ENCODE results near the gene MXI1. TPM values are rescaled to one million over a fixed set of nuclear protein-coding genes. Genes with fewer than 3 reads are reported as not detected.

MXI1 gene
- total RNA-seq, 1 experiment from 2014 or later = 19.5 TPM

GRCh38 chr10:110170142-110170971 lies 37.0 kb upstream of the MXI1 start:
- DNase-seq (ENCODE audit: unreplicated experiment) = no peak

DNA sequence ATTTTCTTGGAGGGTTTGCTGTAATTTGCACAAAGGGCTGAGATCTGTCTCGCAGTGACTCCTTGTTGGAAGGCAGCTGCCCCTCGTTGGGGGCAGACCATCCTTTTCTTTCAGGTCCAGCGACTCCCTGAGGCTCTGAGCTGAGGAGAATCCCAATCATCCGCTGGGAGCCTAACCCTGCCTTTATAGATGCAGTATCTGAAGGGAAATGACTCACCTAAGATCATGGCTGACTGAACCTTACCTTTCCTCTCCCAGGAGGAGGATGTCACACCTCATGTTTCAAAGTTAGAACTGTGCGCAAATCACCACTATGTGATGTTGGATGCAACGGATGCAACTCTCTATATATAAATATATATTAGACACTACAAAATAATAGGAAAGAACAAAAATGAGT lies 36.4 kb upstream of the MXI1 start:
- Mint-ChIP-seq H3K36me3 (ENCODE audit: insufficient read depth, unreplicated experiment) (no peaks in the 10 kb centered on the region), H3K27me3 (ENCODE audit: insufficient read depth, unreplicated experiment) (peaks cover 15% of the 10 kb centered on the region), H3K27ac (ENCODE audit: low read depth, unreplicated experiment) (no peak overlapping the region), H3K4me3 (ENCODE audit: unreplicated experiment) (no peak overlapping the region), H3K4me1 (ENCODE audit: insufficient read depth, unreplicated experiment) (peaks cover 12% of the 10 kb centered on the region), H3K9me3 (ENCODE audit: unreplicated experiment) (no peaks in the 10 kb centered on the region)
- peak; percentile 34 for DNase-seq (ENCODE audit: unreplicated experiment)
- TF ChIP-seq CTCF (IDR thresholded peaks at IDR 0.05; ENCODE audit: unreplicated experiment) = no peak
- ChIA-PET POLR2A (interaction anchor here (0.6 to 1.2 kb wide), 2 partner anchors 38 to 727 kb away, joined by 4 to 7 read pairs; no protein-coding TSS in a partner anchor), CTCF (interaction anchor here (2.1 kb wide), 1 partner anchor 35 kb away, joined by 7 read pairs; no protein-coding TSS in a partner anchor)
- intact Hi-C loops (cut with micrococcal nuclease) = no loop called here
- BruUV-seq (replicated peaks) = no TSS peak

More at GRCh38 chr10:110170142-110170971, 37.0 kb upstream of the MXI1 start:
- intact Hi-C loops (cut with micrococcal nuclease) = no loop called here
- TF ChIP-seq CTCF (IDR thresholded peaks at IDR 0.05; ENCODE audit: unreplicated experiment) = no peak
- Mint-ChIP-seq H3K4me3 (ENCODE audit: unreplicated experiment) (no peak overlapping the region), H3K4me1 (ENCODE audit: insufficient read depth, unreplicated experiment) (peaks cover 9% of the 10 kb centered on the region), H3K9me3 (ENCODE audit: unreplicated experiment) (no peaks in the 10 kb centered on the region), H3K27me3 (ENCODE audit: insufficient read depth, unreplicated experiment) (peaks cover 22% of the 10 kb centered on the region), H3K36me3 (ENCODE audit: insufficient read depth, unreplicated experiment) (no peaks in the 10 kb centered on the region), H3K27ac (ENCODE audit: low read depth, unreplicated experiment) (no peak overlapping the region)
- ChIA-PET POLR2A (interaction anchor here (1.2 kb wide), 1 partner anchor 39 kb away, joined by 7 read pairs; no protein-coding TSS in a partner anchor), CTCF (interaction anchor here (0.6 to 2.1 kb wide), 2 partner anchors 35 to 123 kb away, joined by 4 to 7 read pairs; no protein-coding TSS in a partner anchor)
- BruUV-seq (replicated peaks) = no TSS peak

DNA sequence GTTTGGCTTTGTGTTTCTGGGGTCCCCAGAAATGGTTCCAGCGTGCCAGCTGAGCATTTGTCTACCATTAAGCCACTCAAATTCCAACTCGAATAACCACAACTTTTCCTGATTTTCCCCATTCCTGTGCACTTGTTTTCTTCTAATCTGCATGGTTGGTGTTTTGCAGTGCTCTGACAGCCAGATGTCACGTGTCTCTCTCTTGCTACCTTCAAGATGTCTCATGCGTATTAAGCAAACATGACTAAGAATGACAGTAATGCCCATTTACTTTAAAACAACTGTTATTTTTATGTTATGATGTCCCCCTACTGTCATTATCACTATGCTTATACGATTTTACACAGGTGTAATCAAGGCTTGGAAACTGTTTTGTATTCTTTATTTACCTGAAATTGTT lies 35.2 kb upstream of the MXI1 start:
- ChIA-PET POLR2A (interaction anchor here (2.4 kb wide), 1 partner anchor 36 kb away, joined by 6 read pairs; no protein-coding TSS in a partner anchor), CTCF (interaction anchor here (0.7 to 2.1 kb wide), 3 partner anchors 34 to 107 kb away, joined by 3 to 7 read pairs (median 3); no protein-coding TSS in a partner anchor)
- Mint-ChIP-seq H3K9me3 (ENCODE audit: unreplicated experiment) (no peaks in the 10 kb centered on the region), H3K27ac (ENCODE audit: low read depth, unreplicated experiment) (no peak overlapping the region), H3K36me3 (ENCODE audit: insufficient read depth, unreplicated experiment) (no peaks in the 10 kb centered on the region), H3K4me3 (ENCODE audit: unreplicated experiment) (no peak overlapping the region), H3K27me3 (ENCODE audit: insufficient read depth, unreplicated experiment) (peaks cover 11% of the 10 kb centered on the region), H3K4me1 (ENCODE audit: insufficient read depth, unreplicated experiment) (peaks cover 12% of the 10 kb centered on the region)
- BruUV-seq (replicated peaks) = no TSS peak
- no peak for TF ChIP-seq CTCF (IDR thresholded peaks at IDR 0.05; ENCODE audit: unreplicated experiment)
- intact Hi-C loops (cut with micrococcal nuclease) = no loop called here
- DNase-seq (ENCODE audit: unreplicated experiment) = peak; percentile 14

DNA sequence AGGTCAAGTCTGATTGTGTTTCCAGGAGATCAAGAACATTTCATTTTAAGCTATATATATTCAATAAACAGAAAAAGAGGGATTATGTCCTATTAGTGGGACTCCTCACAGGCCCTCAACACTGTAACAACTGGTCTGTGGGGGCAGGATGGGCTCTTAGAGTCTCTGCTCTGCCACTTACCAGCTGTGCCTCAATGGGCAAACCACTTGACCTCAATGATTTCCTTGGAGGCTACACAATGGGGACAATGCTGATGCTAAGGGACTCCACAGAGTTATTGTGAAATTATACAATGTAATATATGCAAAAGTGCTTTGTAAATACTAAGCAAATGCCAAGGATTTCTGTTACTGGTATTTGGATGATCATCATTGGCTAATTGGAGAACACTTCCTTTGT lies 33.2 kb upstream of the MXI1 start:
- intact Hi-C loops (cut with micrococcal nuclease) = no loop called here
- BruUV-seq (replicated peaks) = no TSS peak
- no peak for DNase-seq (ENCODE audit: unreplicated experiment)
- no peaks in the 10 kb centered on the region for H3K9me3 Mint-ChIP-seq (ENCODE audit: unreplicated experiment)
- no peak overlapping the region for H3K27ac Mint-ChIP-seq (ENCODE audit: low read depth, unreplicated experiment)
- H3K4me1 Mint-ChIP-seq (ENCODE audit: insufficient read depth, unreplicated experiment) = peaks cover 12% of the 10 kb centered on the region
- TF ChIP-seq CTCF (IDR thresholded peaks at IDR 0.05; ENCODE audit: unreplicated experiment) = no peak
- H3K4me3 Mint-ChIP-seq (ENCODE audit: unreplicated experiment) = no peak overlapping the region
- peaks cover 11% of the 10 kb centered on the region for H3K27me3 Mint-ChIP-seq (ENCODE audit: insufficient read depth, unreplicated experiment)
- ChIA-PET CTCF (interaction anchor here (1.2 to 1.6 kb wide), 2 partner anchors 35 to 48 kb away, joined by 4 to 9 read pairs; no protein-coding TSS in a partner anchor), POLR2A (interaction anchor here (2.4 kb wide), 1 partner anchor 34 kb away, joined by 6 read pairs; no protein-coding TSS in a partner anchor)
- no peaks in the 10 kb centered on the region for H3K36me3 Mint-ChIP-seq (ENCODE audit: insufficient read depth, unreplicated experiment)

Measured in MCF 10A (cell line).